ENCODE measurements around the gene FGF18.

Gene FGF18

DNA sequence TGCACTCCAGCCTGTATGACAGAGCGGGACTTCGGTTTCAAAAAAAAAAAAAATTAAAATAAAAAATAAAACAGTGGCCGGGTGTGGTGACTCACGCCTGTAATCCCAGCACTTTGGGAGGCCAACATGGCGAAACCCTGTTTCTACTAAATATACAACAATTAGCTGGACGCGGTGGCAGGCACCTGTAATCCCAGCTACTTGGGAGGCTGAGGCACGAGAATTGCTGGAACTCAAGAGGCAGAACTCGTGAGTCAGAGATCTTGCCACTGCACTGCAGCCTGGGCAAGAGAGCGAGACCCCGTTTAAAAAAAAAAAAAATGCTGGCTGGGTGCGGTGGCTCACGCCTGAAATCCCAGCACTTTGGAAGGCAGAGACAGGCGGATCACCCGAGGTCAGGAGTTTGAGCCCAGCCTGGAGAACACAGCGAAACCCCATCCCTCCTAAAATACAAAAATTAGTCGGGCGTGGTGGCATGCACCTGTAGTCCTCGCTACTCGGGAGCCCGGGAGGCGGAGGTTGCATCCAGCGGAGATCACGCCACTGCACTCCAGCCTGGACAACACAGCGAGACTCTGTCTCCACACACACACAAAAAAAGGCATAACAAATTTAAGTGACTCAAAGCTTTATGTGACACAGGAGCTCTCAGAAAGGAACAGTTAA, 33.3 kb upstream of the FGF18 start:
- TF ChIP-seq CTCF (IDR thresholded peaks at IDR 0.05) = no peak
- peaks cover 14% of the 10 kb centered on the region for H3K4me1 ChIP-seq
- no peak overlapping the region for H3K9ac ChIP-seq
- no peaks in the 10 kb centered on the region for H3K27me3 ChIP-seq (ENCODE audit: control insufficient read depth, insufficient read depth, low read length)
- H3K9me3 ChIP-seq (ENCODE audit: control insufficient read depth, low read length) = no peaks in the 10 kb centered on the region
- H3K4me2 ChIP-seq (ENCODE audit: low read length) = no peak overlapping the region
- peak overlapping the region; percentile 91 for H2AFZ ChIP-seq
- H3K79me2 ChIP-seq = peaks cover 30% of the 10 kb centered on the region
- no peak overlapping the region for H3K27ac ChIP-seq
- H3K36me3 ChIP-seq (ENCODE audit: control insufficient read depth, insufficient read depth, low read length) = no peaks in the 10 kb centered on the region
- H3K4me3 ChIP-seq (ENCODE audit: low read depth, low read length) = no peak overlapping the region

DNA sequence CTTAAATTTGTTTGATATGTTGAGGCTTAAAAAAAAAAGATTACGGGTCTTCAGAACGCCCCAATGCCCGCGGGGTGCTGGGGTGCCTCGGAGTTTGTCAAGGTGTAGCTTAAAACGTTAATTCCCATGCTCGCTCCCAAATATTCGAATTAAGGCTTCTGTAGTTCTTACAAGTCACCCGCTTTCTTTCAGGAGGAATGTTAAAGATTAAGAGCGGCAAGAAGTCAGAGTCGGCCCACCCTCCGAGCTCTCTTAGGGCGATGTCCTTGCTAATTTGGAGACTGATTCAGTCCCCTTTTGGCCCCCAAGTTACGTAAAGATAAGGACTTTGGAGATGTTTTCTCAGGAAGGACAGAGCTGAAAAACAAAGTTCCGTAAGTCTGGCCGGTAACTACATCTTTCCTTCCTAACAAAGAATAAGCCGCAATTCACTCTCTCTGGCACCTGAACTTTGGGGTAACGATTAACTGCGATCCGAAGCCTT, 32.5 kb upstream of the FGF18 start:
- Histone ChIP-seq H3K79me2 (peaks cover 38% of the 10 kb centered on the region), H3K4me2 (ENCODE audit: low read length) (peak overlapping the region; percentile 91), H3K36me3 (ENCODE audit: control insufficient read depth, insufficient read depth, low read length) (no peaks in the 10 kb centered on the region), H3K4me1 (peaks cover 14% of the 10 kb centered on the region), H3K27me3 (ENCODE audit: control insufficient read depth, insufficient read depth, low read length) (no peaks in the 10 kb centered on the region), H3K27ac (peak overlapping the region; percentile 86), H2AFZ (peak overlapping the region; percentile 91), H3K9me3 (ENCODE audit: control insufficient read depth, low read length) (no peaks in the 10 kb centered on the region), H3K4me3 (ENCODE audit: low read depth, low read length) (peak overlapping the region; percentile 94), H3K9ac (no peak overlapping the region)
- no peak for TF ChIP-seq CTCF (IDR thresholded peaks at IDR 0.05)

GRCh38 chr5:171387345-171387969, 32.0 kb upstream of the FGF18 start, which contains the start of gene NPM1:
NPM1 (plus strand) TSS chr5:171387849; CDS start chr5:171387949, 100 bp downstream.
- peak within 1 kb of the TSS; percentile 82 for H3K9ac ChIP-seq
- H3K36me3 ChIP-seq (ENCODE audit: control insufficient read depth, insufficient read depth, low read length) = no peaks in the 10 kb centered on the region
- H3K79me2 ChIP-seq = peaks cover 41% of the 10 kb centered on the region
- no peaks in the 10 kb centered on the region for H3K9me3 ChIP-seq (ENCODE audit: control insufficient read depth, low read length)
- peaks cover 14% of the 10 kb centered on the region for H3K4me1 ChIP-seq
- H3K4me3 ChIP-seq (ENCODE audit: low read depth, low read length) = peak within 1 kb of the TSS; percentile 94
- peak within 1 kb of the TSS; percentile 91 for H2AFZ ChIP-seq
- no peaks in the 10 kb centered on the region for H3K27me3 ChIP-seq (ENCODE audit: control insufficient read depth, insufficient read depth, low read length)
- H3K27ac ChIP-seq = peak within 1 kb of the TSS; percentile 86
- H3K4me2 ChIP-seq (ENCODE audit: low read length) = peak within 1 kb of the TSS; percentile 91
- TF ChIP-seq CTCF (IDR thresholded peaks at IDR 0.05) = no peak

GRCh38 chr5:171387970-171388815, 31.3 kb upstream of the FGF18 start:
- H3K79me2 ChIP-seq = peaks cover 46% of the 10 kb centered on the region
- no peak for TF ChIP-seq CTCF (IDR thresholded peaks at IDR 0.05)
- H2AFZ ChIP-seq = peak overlapping the region; percentile 83
- no peaks in the 10 kb centered on the region for H3K36me3 ChIP-seq (ENCODE audit: control insufficient read depth, insufficient read depth, low read length)
- H3K9ac ChIP-seq = peak overlapping the region; percentile 82
- no peaks in the 10 kb centered on the region for H3K27me3 ChIP-seq (ENCODE audit: control insufficient read depth, insufficient read depth, low read length)
- peak overlapping the region; percentile 91 for H3K4me2 ChIP-seq (ENCODE audit: low read length)
- peak overlapping the region; percentile 86 for H3K27ac ChIP-seq
- H3K9me3 ChIP-seq (ENCODE audit: control insufficient read depth, low read length) = no peaks in the 10 kb centered on the region
- peaks cover 14% of the 10 kb centered on the region for H3K4me1 ChIP-seq
- peak overlapping the region; percentile 94 for H3K4me3 ChIP-seq (ENCODE audit: low read depth, low read length)

Measured in parathyroid adenoma (tissue), 2 donors.